Activated CD8-positive, alpha-beta memory T cell treated with anti-CD3 and anti-CD28 coated beads, Interleukin-2, amount 50 U/mL, for 4 hours (primary cell): ENCODE results near the gene BBS12.

ENCODE experiments used
- DNase-seq: peaks from one replicate; pipeline ENCODE4 v3.0.0-alpha.2; 2020

BBS12 gene

GRCh38 chr4:122732329-122733026, at the start of gene BBS12:
Gene BBS12 (plus strand): TSS chr4:122732704. CDS start chr4:122741893, 9,189 bp downstream.
- DNase-seq, result peak; percentile 98

GRCh38 chr4:122686691-122687090, 45.8 kb upstream of the BBS12 start:
- DNase-seq, result no peak

DNA sequence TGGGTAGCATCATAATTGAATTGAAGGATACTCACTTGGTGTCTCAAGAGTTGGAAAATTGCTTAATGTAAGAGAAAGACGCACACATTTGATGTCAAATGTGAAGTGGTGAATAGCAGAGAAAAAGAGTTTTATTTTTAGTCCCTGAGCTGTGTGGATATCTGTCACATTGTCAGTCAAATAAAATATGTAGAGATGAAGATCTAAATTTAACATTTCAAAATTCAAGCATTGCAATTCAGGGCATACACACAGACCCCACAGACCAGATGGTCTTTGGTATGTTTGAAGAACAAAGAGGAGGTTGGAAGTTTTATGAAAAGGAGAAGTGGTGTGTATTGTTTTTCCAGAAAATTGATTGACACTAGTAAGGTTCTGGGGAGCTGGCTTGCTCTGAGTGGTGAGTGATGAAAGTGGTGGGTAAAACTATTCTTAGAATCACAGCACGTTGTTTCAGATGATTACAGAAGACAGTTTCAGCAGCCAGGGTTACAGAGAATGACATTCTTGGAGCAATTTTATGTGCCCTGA, 44.9 kb upstream of the BBS12 start:
- DNase-seq, result no peak

DNA sequence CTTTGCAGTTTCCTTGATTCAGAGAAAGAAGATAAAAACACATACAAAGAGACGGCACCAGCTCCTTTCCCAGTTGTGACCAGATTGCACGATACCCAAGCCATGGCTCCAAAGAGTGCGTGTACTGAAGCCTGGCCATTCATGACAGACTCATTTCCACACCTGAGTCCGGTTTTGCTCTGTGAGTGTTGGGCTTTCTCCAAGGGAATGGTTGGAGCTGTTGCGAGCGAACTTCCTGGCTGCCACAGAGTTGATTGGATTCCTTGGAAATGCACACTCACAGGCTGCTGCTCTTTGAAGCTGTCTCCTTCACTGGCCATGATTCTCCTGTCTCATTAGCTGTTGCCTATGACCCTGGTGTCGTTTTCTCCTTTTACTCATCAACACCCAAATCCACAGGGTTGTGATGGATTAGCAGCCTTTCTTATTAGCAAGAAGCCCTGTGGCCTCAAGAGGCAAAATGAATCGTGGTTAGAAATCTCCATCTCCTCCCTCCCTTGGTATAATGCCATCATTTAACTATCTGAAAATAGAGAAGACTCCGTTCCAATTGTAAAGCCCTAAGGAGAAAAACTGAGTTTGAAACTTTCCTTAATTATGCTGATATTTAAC, 43.9 kb upstream of the BBS12 start:
- DNase-seq, result no peak

GRCh38 chr4:122689972-122690371, 42.5 kb upstream of the BBS12 start:
- no peak for DNase-seq

DNA sequence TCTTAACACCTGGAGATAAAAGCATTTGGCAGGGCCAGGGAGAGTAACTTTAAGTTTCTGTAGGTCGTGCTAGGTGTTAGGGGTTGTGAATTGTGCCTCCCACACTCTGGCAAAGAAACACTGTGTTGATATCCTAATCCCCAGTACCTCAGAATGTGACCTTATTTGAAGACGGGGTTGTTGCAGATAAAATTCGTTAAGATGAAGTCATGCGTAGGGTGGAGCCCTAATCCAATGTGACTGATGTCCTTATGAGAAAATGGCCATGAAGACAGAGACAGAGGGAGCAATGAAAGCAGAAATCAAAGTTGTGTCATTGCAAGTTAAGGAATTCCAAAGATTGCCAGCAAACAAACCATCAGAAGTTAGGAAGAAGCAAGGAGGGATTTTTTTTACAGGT, 40.5 kb upstream of the BBS12 start:
- no peak for DNase-seq

- DNase-seq, result no peak
Measured at GRCh38 chr4:122692641-122693520, 39.6 kb upstream of the BBS12 start.

DNA sequence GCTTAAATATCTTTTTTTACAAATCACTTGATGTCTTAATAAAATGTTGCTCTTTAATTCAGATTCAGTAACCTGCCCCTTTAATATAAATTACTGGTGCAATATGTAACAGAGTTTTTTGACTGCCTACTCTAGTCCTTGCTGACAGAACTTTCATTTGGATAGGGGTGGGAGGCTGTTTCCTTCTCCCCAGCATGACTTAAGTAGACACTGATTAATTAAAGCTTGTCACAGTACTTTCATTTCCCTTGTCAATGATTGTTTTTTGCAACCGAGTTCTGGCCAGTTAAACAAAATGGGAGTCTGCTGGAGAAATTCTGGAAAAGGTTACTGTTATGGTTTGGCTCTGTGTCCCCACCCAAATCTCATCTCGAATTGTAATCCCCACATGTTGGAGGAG, 37.3 kb upstream of the BBS12 start:
- no peak for DNase-seq

GRCh38 chr4:122700178-122700725, 32.3 kb upstream of the BBS12 start:
- no peak for DNase-seq

- no peak for DNase-seq
Measured at GRCh38 chr4:122701061-122701460, 31.4 kb upstream of the BBS12 start.

- DNase-seq, result no peak
Measured at GRCh38 chr4:122701965-122702364, 30.5 kb upstream of the BBS12 start.

DNA sequence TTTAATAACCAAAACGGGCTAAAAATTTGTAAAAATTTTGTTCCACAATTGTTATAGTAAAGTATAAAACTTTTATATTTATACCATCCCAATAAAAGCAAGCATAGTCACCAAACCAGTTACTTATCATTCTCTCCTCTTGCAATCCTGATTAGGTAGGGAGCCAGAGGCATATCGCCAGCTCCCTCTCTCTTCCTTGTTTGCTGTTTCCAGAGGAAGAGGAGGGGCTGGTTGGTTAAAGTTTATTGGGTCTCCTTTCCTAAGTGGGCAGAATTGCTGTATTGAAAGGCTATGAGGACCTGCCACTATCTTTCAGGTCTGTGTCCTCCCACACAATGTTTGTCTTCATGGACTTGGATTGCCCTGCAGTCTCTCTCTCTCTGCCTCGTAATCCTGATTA, 29.6 kb upstream of the BBS12 start:
- DNase-seq, result no peak

DNA sequence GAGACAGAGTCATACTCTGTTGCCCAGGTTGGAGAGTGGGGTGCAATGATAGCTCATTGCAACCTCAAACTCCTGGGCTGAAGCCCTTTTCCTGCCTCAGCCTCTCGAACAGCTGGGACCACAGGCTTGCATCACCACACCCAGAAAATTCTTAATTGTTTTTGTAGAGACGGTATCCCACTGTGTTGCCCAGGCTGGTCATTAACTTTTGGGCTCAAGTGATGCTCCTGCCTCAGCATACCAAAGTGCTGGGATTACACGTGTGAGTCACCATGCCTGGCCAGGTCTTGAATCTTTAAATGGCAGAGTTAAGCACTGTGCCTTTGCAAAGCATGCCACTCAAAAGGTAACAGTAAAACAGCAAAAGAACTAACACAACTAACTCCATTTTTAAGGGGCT, 28.6 kb upstream of the BBS12 start:
- no peak for DNase-seq

- no peak for DNase-seq
Measured at GRCh38 chr4:122705009-122705408, 27.5 kb upstream of the BBS12 start.

DNA sequence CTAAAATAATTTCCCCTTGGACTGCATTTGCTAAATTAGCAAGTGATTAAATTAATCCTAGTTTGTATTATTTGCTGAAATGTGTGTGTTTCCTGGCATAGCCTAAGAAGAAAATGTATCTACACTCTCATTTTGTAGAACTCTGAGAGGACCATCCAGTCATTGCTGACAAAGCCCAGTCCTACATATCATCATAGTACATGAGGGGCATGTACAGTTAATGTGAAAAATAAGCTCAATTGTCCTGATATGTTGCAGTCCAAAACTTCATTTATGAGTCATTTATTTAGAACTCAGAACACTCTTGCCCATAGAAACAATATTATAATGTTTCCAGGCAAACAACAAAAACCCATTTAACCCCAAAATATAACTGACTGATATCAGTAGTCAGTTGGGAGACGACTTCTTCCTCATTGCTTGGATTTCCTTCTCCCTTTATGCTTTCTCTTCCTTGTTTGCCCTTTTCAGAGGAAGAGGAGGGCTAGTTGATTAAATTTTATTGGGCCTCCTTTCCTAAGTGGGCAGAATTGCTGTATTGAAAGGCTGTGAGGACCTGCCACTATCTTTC, 26.9 kb upstream of the BBS12 start:
- DNase-seq, result no peak

- DNase-seq, result no peak
Measured at GRCh38 chr4:122706511-122706910, 26.0 kb upstream of the BBS12 start.

- DNase-seq, result no peak
Measured at GRCh38 chr4:122707497-122707896, 25.0 kb upstream of the BBS12 start.

DNA sequence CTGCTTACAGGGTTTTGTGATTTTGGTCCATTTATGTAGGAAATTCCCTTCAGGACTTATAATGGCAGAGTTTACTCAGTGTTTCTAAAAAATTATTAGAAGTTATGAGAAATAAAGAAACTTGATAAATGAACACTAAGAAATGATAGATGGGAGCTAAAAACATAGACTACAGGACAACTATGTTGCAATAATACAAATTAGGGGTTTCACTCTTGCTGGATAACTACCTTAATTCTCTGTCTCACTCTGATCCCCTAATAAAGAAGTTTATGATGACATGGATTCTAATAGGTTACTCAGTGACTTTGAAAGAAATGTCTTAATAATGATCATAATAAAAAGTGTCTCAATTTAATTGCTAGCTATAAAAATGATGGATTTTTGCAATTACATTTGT, 23.3 kb upstream of the BBS12 start:
- DNase-seq, result no peak

DNA sequence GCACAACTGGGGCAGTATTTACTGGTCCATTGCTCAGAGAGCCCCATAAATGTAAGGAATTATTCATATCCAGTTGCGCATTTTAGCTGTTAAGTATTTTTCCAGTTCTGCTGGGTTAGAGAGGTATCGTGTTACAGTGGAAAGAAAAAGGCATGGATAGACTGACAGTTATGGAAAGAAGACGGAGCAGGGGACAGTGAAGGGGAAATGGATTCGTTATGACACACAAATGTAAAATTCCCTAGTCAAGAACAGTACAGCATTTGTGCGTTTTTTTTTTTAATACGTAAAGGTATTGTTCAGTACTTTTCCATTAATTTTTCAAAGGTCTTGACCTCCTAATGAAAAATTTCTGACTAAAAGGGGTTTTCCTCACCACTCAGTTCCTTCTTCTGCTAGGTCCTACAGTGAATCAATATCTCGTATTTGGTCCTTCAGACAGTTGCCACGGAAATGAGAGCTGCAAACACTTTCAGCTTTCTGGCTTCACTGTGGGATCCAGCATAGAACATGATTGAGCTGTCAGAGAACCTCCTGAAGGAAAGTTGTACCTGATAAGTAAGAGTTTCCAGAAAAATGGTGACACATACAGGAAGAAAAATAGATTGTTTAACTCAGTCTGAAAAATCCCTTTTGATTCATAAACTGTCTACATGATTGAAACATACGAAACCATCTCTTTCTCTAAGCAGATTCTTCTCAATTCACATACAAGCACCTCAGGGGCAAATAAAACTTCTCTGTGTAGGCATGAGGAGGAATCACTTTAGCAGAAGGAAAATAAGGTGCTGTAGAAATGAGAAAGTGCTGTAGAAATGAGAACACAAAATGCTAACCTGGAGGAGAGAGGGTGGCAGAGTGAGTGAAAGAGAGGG, 21.8 kb upstream of the BBS12 start:
- DNase-seq, result no peak

DNA sequence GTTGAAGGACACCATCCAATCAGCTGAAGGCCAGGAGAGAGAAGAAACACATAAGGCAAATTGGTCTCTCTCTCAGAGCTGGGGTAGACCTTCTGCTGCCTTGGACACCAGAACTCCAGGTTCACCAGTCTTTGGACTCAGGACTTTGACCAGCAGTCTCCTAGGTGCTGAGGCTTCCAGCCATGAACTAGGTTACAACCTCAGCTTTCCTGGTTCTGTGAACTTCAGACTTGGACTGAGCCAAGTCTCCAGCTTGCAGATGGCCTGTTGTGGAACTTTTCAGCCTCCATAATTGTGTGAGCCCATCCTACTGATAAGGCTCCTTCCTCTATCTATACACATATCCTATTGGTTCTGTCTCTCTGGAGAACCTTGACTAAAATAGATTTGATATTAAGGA, 20.6 kb upstream of the BBS12 start:
- DNase-seq, result no peak

DNA sequence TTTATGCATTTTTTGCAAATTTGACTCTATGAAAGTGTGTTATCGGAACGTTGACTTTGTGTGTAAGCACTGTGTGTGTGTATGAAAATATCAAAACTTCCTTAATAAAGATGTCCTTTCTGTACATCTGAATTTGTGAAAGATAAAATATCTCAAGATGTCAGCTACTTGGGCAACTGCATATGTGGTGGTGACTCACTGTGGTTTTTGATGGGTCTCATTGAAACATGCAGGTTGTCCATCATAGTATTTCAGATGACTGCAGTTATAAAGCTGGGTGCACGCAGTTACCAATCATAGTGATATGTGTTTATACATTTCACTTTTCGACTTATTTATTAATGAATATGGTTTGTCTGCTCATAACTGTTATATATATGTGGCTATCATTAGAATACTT, 19.7 kb upstream of the BBS12 start:
- no peak for DNase-seq

- DNase-seq, result no peak
Measured at GRCh38 chr4:122715221-122715620, 17.3 kb upstream of the BBS12 start.
